ENCODE results near the gene SLC2A14. TPM values are rescaled to one million over a fixed set of nuclear protein-coding genes. Genes with fewer than 3 reads are reported as not detected.
"Not testable (repeated sequence)": the region's sequence is repeated elsewhere in the genome, so short reads cannot be mapped to it uniquely, and the experiment has no call there.

Gene SLC2A14
- under 0.01 TPM for total RNA-seq

GRCh38 chr12:7872566-7873319 is at the start of gene SLC2A14:
Gene SLC2A14 (minus strand): TSS chr12:7872915. CDS start chr12:7869880, 3,035 bp downstream.
- DNase-seq (ENCODE audit: low spot score in 2 of 2) (no peak), FAIRE-seq (no peak)

DNA sequence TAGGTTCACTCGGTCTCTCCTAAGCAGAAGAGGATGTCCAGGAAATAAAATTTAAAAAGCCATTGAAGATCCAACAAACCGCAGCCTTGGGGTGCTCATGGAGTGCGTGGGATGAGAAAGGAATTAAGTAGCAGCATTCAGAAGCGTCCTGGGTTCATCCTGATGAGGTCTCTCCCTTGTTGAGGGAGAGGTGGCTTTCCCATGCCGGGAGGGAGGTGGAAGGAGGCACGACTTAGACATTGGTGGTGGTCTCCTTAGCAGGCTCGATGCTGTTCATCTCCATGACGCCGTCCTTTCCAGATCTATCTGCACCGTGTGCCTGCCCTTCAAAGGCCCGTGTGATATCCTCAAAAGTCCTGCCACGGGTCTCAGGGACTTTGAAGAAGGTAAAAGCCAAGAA is 48.5 kb upstream of the SLC2A14 start:
- not testable (repeated sequence) for DNase-seq (ENCODE audit: low spot score in 2 of 2); FAIRE-seq

- not testable (repeated sequence) for DNase-seq (ENCODE audit: low spot score in 2 of 2); FAIRE-seq
These were observed 45.5 kb upstream of the SLC2A14 start for GRCh38 chr12:7918268-7918590.

DNA sequence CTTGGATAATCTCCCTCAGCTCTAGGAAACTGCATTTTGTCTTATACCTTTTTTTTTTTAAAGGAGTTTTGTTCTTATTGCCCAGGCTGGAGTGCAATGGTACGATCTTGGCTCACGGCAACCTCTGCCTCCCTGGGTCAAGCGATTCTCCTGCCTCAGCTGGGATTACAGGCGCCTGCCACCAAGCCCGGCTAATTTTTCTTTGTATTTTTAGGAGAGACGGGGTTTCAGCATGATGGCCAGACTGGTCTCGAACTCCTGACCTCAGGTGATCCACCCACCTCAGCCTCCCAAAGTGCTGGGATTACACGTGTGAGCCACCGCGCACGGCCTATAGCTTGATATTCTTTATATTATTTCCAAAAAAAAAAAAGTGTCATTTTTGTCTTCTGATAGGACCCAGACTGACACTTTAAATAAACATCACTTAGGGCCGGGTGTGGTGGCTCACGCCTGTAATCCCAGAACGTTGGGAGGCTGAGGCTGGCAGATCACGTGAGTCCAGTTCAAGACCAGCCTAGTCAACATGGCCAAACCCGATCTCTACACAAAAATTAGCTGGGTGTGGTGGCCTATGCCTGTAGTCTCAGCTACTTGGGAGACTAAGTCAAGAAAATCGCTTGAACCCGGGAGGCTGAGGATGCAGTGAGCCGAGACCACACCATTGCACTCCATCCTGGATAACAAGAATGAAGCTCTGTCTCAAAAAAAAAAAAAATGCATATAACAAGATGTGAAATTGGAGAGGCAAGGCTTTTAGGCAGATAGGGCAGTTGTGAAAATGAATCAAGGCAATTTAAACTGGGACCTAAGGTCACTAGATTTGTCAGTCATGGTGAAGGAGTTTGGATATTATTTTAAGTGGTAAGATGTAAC is 44.9 kb upstream of the SLC2A14 start:
- FAIRE-seq (no peak), DNase-seq (ENCODE audit: low spot score in 2 of 2) (no peak)

GRCh38 chr12:7916936-7917335 is 44.2 kb upstream of the SLC2A14 start:
- FAIRE-seq (no peak), DNase-seq (ENCODE audit: low spot score in 2 of 2) (no peak)

GRCh38 chr12:7915661-7916403 is 43.1 kb upstream of the SLC2A14 start:
- DNase-seq (ENCODE audit: low spot score in 2 of 2) (no peak), FAIRE-seq (no peak)

DNA sequence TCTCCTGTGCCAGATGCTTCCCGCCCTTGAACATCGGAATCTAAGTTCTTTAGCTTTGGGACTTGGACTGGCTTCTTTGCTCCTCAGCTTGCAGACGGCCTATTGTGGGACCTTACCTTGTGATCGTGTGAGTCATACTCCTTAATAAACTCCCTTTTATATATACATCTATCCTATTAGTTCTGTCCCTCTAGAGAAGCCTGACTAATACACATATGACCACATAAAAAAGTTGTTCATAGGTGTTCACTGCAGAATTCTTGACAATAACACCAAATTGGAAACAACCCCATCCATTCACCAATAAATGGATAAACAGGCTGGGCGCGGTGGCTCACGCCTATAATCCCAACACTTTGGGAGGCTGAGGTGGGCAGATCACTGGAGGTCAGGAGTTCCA is 37.4 kb upstream of the SLC2A14 start:
- not testable (repeated sequence) for DNase-seq (ENCODE audit: low spot score in 2 of 2); FAIRE-seq

GRCh38 chr12:7907009-7907408 is 34.3 kb upstream of the SLC2A14 start:
- FAIRE-seq (no peak), DNase-seq (ENCODE audit: low spot score in 2 of 2) (no peak)

GRCh38 chr12:7906303-7906702 is 33.6 kb upstream of the SLC2A14 start:
- not testable (repeated sequence) for DNase-seq (ENCODE audit: low spot score in 2 of 2); FAIRE-seq

- FAIRE-seq; DNase-seq (ENCODE audit: low spot score in 2 of 2): not testable (repeated sequence)
These were observed 32.9 kb upstream of the SLC2A14 start for GRCh38 chr12:7905600-7906125.

- FAIRE-seq, result no peak
These were observed 32.4 kb upstream of the SLC2A14 start for GRCh38 chr12:7905071-7905470.

DNA sequence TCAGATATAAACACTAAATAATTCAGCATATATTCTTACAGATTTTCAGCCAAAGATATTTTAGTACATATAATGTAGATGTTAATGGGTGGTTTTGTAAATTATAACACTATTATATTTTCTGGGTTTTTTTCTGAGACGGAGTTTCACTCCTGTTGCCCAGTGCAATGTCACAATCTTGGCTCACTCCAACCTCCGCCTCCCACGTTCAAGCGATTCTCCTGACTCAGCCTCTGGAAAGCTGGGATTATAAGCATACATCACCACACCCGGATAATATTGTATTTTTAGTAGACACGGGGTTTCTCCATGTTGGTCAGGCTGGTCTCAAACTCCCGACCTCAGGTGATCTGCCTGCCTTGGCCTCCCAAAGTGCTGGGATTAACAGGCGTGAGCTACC is 29.7 kb upstream of the SLC2A14 start:
- not testable (repeated sequence) for FAIRE-seq; DNase-seq (ENCODE audit: low spot score in 2 of 2)

More at GRCh38 chr12:7905071-7905470, 32.4 kb upstream of the SLC2A14 start:
- no peak for DNase-seq (ENCODE audit: low spot score in 2 of 2)

DNA sequence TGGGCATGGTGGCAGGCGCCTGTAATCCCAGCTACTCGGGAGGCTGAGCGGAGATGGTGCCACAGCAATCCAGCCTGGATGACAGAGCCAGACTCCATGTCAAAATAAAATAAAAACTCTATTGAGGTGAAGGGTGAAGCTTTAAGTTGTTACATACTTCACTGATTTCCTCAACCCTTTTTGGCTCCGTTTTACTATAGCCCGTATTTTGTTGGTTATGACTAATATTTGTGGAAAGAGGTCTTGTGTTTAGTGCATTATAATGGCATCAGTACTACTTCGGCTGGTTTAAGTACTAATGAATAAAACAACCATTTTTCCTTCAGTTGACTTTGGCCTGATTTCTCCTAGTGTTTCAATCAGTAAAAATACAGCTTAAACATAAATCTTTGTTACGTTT is 27.0 kb upstream of the SLC2A14 start:
- no peak for DNase-seq (ENCODE audit: low spot score in 2 of 2)

DNA sequence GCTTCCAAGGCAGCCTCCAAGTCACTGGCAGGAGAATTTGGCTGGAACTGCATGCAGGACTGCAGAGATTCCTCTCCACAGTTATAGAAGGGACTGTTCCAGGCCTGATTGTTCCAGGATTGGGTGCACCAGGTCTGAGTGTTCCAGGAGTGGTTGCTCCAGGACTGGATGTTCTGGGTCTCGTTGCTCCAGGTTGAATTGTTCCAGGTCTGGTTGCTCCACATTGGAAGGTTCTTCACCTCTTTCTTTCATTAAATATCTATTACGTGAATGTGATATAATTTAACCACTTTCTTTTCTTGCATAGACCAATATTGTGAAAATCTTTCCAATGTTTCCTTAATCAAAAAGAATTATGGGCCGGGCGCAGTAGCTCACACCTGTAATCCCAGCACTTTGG is 24.0 kb upstream of the SLC2A14 start:
- not testable (repeated sequence) for FAIRE-seq; DNase-seq (ENCODE audit: low spot score in 2 of 2)

More for the DNA sequence above, 27.0 kb upstream of the SLC2A14 start:
- FAIRE-seq, result no peak

GRCh38 chr12:7892186-7892980 is 19.7 kb upstream of the SLC2A14 start:
- DNase-seq (ENCODE audit: low spot score in 2 of 2) (no peak), FAIRE-seq (no peak)

- FAIRE-seq (no peak), DNase-seq (ENCODE audit: low spot score in 2 of 2) (no peak)
These were observed 12.0 kb upstream of the SLC2A14 start for GRCh38 chr12:7884689-7885088.

GRCh38 chr12:7881736-7882120 is 9.0 kb upstream of the SLC2A14 start:
- not testable (repeated sequence) for FAIRE-seq; DNase-seq (ENCODE audit: low spot score in 2 of 2)

- DNase-seq (ENCODE audit: low spot score in 2 of 2); FAIRE-seq: not testable (repeated sequence)
These were observed 8.4 kb upstream of the SLC2A14 start for GRCh38 chr12:7880952-7881735.

DNA sequence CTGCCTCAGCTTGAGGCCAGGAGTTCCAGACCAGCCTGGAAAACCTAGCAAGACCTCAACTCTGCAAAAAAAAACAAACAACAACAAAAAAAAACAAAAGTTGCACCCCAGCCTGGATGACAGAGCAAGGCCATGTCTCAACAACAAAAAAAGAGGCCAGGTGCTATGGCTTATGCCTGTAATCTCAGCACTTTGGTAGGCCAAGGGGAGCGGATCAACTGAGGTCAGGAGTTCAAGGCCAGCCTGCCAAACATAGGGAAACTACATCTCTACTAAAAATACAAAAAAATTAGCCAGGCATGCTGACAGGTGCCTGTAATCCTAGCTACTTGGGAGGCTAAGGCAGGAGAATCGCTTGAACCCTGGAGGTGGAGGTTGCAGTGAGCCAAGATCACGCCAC is 6.5 kb upstream of the SLC2A14 start:
- FAIRE-seq (no peak), DNase-seq (ENCODE audit: low spot score in 2 of 2) (no peak)
